ENCODE data around the gene LRRC42.

Gene LRRC42

GRCh38 chr1:53913352-53914033, 32.7 kb upstream of the LRRC42 start:
- Histone ChIP-seq H3K4me3 (ENCODE audit: insufficient read depth, low read depth, low read length, poor library complexity, severe bottlenecking) (no peak overlapping the region), H3K27me3 (replicated peaks; ENCODE audit: control insufficient read depth, insufficient read depth, low read length, poor library complexity, severe bottlenecking) (no peaks in the 10 kb centered on the region), H3K36me3 (ENCODE audit: control insufficient read depth, insufficient read depth, low read length) (peaks cover 4% of the 10 kb centered on the region), H3K27ac (ENCODE audit: insufficient read depth, low read length, poor library complexity, severe bottlenecking) (no peak overlapping the region), H3K4me1 (ENCODE audit: control insufficient read depth, insufficient read depth, low read length, poor library complexity, severe bottlenecking) (no peaks in the 10 kb centered on the region), H3K9me3 (ENCODE audit: control insufficient read depth, low read length) (no peaks in the 10 kb centered on the region)
- no peak for DNase-seq

- H3K9me3 ChIP-seq (ENCODE audit: control insufficient read depth, low read length), result no peaks in the 10 kb centered on the region
- no peak for DNase-seq
- no peaks in the 10 kb centered on the region for H3K4me1 ChIP-seq (ENCODE audit: control insufficient read depth, insufficient read depth, low read length, poor library complexity, severe bottlenecking)
- no peak overlapping the region for H3K4me3 ChIP-seq (ENCODE audit: insufficient read depth, low read depth, low read length, poor library complexity, severe bottlenecking)
- no peaks in the 10 kb centered on the region for H3K27me3 ChIP-seq (replicated peaks; ENCODE audit: control insufficient read depth, insufficient read depth, low read length, poor library complexity, severe bottlenecking)
- no peak overlapping the region for H3K27ac ChIP-seq (ENCODE audit: insufficient read depth, low read length, poor library complexity, severe bottlenecking)
- H3K36me3 ChIP-seq (ENCODE audit: control insufficient read depth, insufficient read depth, low read length), result peaks cover 11% of the 10 kb centered on the region
Measured at GRCh38 chr1:53918343-53918742, 27.8 kb upstream of the LRRC42 start.

- no peaks in the 10 kb centered on the region for H3K27me3 ChIP-seq (replicated peaks; ENCODE audit: control insufficient read depth, insufficient read depth, low read length, poor library complexity, severe bottlenecking)
- no peak for DNase-seq
- no peak overlapping the region for H3K4me3 ChIP-seq (ENCODE audit: insufficient read depth, low read depth, low read length, poor library complexity, severe bottlenecking)
- no peaks in the 10 kb centered on the region for H3K4me1 ChIP-seq (ENCODE audit: control insufficient read depth, insufficient read depth, low read length, poor library complexity, severe bottlenecking)
- no peak overlapping the region for H3K27ac ChIP-seq (ENCODE audit: insufficient read depth, low read length, poor library complexity, severe bottlenecking)
- peaks cover 17% of the 10 kb centered on the region for H3K36me3 ChIP-seq (ENCODE audit: control insufficient read depth, insufficient read depth, low read length)
- H3K9me3 ChIP-seq (ENCODE audit: control insufficient read depth, low read length), result no peaks in the 10 kb centered on the region
Measured at GRCh38 chr1:53919675-53920066, 26.5 kb upstream of the LRRC42 start.

GRCh38 chr1:53927376-53927881, 18.7 kb upstream of the LRRC42 start:
- no peak overlapping the region for H3K27ac ChIP-seq (ENCODE audit: insufficient read depth, low read length, poor library complexity, severe bottlenecking)
- peaks cover 34% of the 10 kb centered on the region for H3K36me3 ChIP-seq (ENCODE audit: control insufficient read depth, insufficient read depth, low read length)
- H3K4me3 ChIP-seq (ENCODE audit: insufficient read depth, low read depth, low read length, poor library complexity, severe bottlenecking), result no peak overlapping the region
- H3K4me1 ChIP-seq (ENCODE audit: control insufficient read depth, insufficient read depth, low read length, poor library complexity, severe bottlenecking), result no peaks in the 10 kb centered on the region
- H3K27me3 ChIP-seq (replicated peaks; ENCODE audit: control insufficient read depth, insufficient read depth, low read length, poor library complexity, severe bottlenecking), result no peaks in the 10 kb centered on the region
- DNase-seq, result no peak
- no peaks in the 10 kb centered on the region for H3K9me3 ChIP-seq (ENCODE audit: control insufficient read depth, low read length)

- H3K9me3 ChIP-seq (ENCODE audit: control insufficient read depth, low read length), result no peaks in the 10 kb centered on the region
- H3K27me3 ChIP-seq (replicated peaks; ENCODE audit: control insufficient read depth, insufficient read depth, low read length, poor library complexity, severe bottlenecking), result no peaks in the 10 kb centered on the region
- no peak for DNase-seq
- peaks cover 25% of the 10 kb centered on the region for H3K36me3 ChIP-seq (ENCODE audit: control insufficient read depth, insufficient read depth, low read length)
- no peak overlapping the region for H3K4me3 ChIP-seq (ENCODE audit: insufficient read depth, low read depth, low read length, poor library complexity, severe bottlenecking)
- H3K27ac ChIP-seq (ENCODE audit: insufficient read depth, low read length, poor library complexity, severe bottlenecking), result no peak overlapping the region
- H3K4me1 ChIP-seq (ENCODE audit: control insufficient read depth, insufficient read depth, low read length, poor library complexity, severe bottlenecking), result no peaks in the 10 kb centered on the region
Measured at GRCh38 chr1:53929246-53929960, 16.7 kb upstream of the LRRC42 start.

- DNase-seq, result no peak
- no peaks in the 10 kb centered on the region for H3K27me3 ChIP-seq (replicated peaks; ENCODE audit: control insufficient read depth, insufficient read depth, low read length, poor library complexity, severe bottlenecking)
- H3K36me3 ChIP-seq (ENCODE audit: control insufficient read depth, insufficient read depth, low read length), result peaks cover 28% of the 10 kb centered on the region
- H3K9me3 ChIP-seq (ENCODE audit: control insufficient read depth, low read length), result no peaks in the 10 kb centered on the region
- H3K27ac ChIP-seq (ENCODE audit: insufficient read depth, low read length, poor library complexity, severe bottlenecking), result no peak overlapping the region
- no peaks in the 10 kb centered on the region for H3K4me1 ChIP-seq (ENCODE audit: control insufficient read depth, insufficient read depth, low read length, poor library complexity, severe bottlenecking)
- H3K4me3 ChIP-seq (ENCODE audit: insufficient read depth, low read depth, low read length, poor library complexity, severe bottlenecking), result no peak overlapping the region
Measured at GRCh38 chr1:53930932-53931331, 15.2 kb upstream of the LRRC42 start.

- peaks cover 28% of the 10 kb centered on the region for H3K36me3 ChIP-seq (ENCODE audit: control insufficient read depth, insufficient read depth, low read length)
Measured at GRCh38 chr1:53931523-53931922, 14.6 kb upstream of the LRRC42 start.

GRCh38 chr1:53934170-53934765, 11.9 kb upstream of the LRRC42 start:
- H3K9me3 ChIP-seq (ENCODE audit: control insufficient read depth, low read length), result no peaks in the 10 kb centered on the region
- H3K36me3 ChIP-seq (ENCODE audit: control insufficient read depth, insufficient read depth, low read length), result peaks cover 6% of the 10 kb centered on the region
- no peak for DNase-seq
- H3K4me1 ChIP-seq (ENCODE audit: control insufficient read depth, insufficient read depth, low read length, poor library complexity, severe bottlenecking), result no peaks in the 10 kb centered on the region
- H3K27me3 ChIP-seq (replicated peaks; ENCODE audit: control insufficient read depth, insufficient read depth, low read length, poor library complexity, severe bottlenecking), result no peaks in the 10 kb centered on the region
- H3K4me3 ChIP-seq (ENCODE audit: insufficient read depth, low read depth, low read length, poor library complexity, severe bottlenecking), result no peak overlapping the region
- H3K27ac ChIP-seq (ENCODE audit: insufficient read depth, low read length, poor library complexity, severe bottlenecking), result no peak overlapping the region

More at GRCh38 chr1:53931523-53931922, 14.6 kb upstream of the LRRC42 start:
- H3K4me3 ChIP-seq (ENCODE audit: insufficient read depth, low read depth, low read length, poor library complexity, severe bottlenecking), result no peak overlapping the region
- no peak overlapping the region for H3K27ac ChIP-seq (ENCODE audit: insufficient read depth, low read length, poor library complexity, severe bottlenecking)
- H3K27me3 ChIP-seq (replicated peaks; ENCODE audit: control insufficient read depth, insufficient read depth, low read length, poor library complexity, severe bottlenecking), result no peaks in the 10 kb centered on the region
- H3K9me3 ChIP-seq (ENCODE audit: control insufficient read depth, low read length), result no peaks in the 10 kb centered on the region
- no peak for DNase-seq
- no peaks in the 10 kb centered on the region for H3K4me1 ChIP-seq (ENCODE audit: control insufficient read depth, insufficient read depth, low read length, poor library complexity, severe bottlenecking)

GRCh38 chr1:53936430-53936829, 9.7 kb upstream of the LRRC42 start:
- Histone ChIP-seq H3K27me3 (replicated peaks; ENCODE audit: control insufficient read depth, insufficient read depth, low read length, poor library complexity, severe bottlenecking) (no peaks in the 10 kb centered on the region), H3K36me3 (ENCODE audit: control insufficient read depth, insufficient read depth, low read length) (peaks cover 4% of the 10 kb centered on the region)
- DNase-seq, result no peak

More at GRCh38 chr1:53936430-53936829, 9.7 kb upstream of the LRRC42 start:
- no peaks in the 10 kb centered on the region for H3K9me3 ChIP-seq (ENCODE audit: control insufficient read depth, low read length)
- H3K27ac ChIP-seq (ENCODE audit: insufficient read depth, low read length, poor library complexity, severe bottlenecking), result no peak overlapping the region
- H3K4me1 ChIP-seq (ENCODE audit: control insufficient read depth, insufficient read depth, low read length, poor library complexity, severe bottlenecking), result no peaks in the 10 kb centered on the region
- H3K4me3 ChIP-seq (ENCODE audit: insufficient read depth, low read depth, low read length, poor library complexity, severe bottlenecking), result no peak overlapping the region

Measured in effector memory CD4-positive, alpha-beta T cell (primary cell).